ENCODE measurements around the gene ROR1. TPM values are rescaled to one million over a fixed set of nuclear protein-coding genes. Genes with fewer than 3 reads are reported as not detected.

Gene ROR1
- polyA plus RNA-seq, 6 donors from 2014 or later, result 0.36 to 6.2 (median 1.3) TPM

DNA sequence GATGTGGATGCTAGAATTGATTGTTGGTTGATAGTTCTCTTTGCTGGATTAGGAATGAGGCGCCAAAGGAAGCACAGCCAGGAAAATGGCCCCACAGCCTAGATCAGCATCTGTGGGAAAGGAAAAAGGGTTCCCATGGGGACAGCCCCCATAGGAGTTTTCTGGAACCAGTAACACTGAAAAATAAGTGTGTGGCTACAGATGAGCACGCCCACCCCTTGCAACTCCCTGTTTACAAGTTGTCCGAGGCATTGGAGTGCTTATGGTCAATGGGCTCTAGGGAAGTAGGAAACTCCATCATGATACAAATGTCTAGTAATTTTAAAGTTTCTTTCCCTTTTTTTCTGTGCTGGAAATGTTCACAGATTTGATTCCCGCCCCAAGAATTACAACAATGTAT is 405.8 kb downstream of the ROR1 start:
- H3K27ac Mint-ChIP-seq, result no peak overlapping the region
- no peak for DNase-seq
- no peaks in the 10 kb centered on the region for H3K27me3 Mint-ChIP-seq
- no peak overlapping the region for H3K4me3 Mint-ChIP-seq
- no peaks in the 10 kb centered on the region for H3K9me3 Mint-ChIP-seq
- ATAC-seq (ENCODE audit: low read depth in 2 of 2), result no peak
- no peaks in the 10 kb centered on the region for H3K36me3 Mint-ChIP-seq
- peaks cover 6 to 8% (median 7%) of the 10 kb centered on the region in 3 donors for H3K4me1 Mint-ChIP-seq

DNA sequence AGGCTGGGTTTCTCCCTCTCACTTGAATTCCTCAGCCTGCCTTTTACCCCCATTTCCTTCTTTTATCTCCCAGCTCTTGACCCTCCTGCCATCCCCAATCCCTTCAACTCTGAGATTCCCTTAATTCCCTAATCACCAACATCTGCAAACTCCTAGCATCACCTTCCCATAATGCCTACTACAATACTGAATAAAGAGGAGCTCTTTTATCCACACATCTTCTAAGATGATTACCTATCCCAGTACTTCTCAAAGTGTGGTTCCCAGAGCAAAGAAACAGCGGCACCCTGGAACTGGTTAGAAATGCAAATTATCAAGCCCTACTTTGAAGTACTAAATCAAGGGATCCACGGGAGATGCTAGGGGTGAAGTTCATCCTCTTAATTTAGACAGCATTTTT is 408.4 kb downstream of the ROR1 start:
- Mint-ChIP-seq H3K27ac (peak overlapping the region in 1 of 6 donors; percentile 13), H3K4me1 (peaks cover 6 to 8% (median 7%) of the 10 kb centered on the region in 3 donors), H3K36me3 (no peaks in the 10 kb centered on the region), H3K27me3 (no peaks in the 10 kb centered on the region), H3K4me3 (no peak overlapping the region), H3K9me3 (no peaks in the 10 kb centered on the region)
- ATAC-seq (ENCODE audit: low read depth in 2 of 2) (no peak), DNase-seq (no peak)

DNA sequence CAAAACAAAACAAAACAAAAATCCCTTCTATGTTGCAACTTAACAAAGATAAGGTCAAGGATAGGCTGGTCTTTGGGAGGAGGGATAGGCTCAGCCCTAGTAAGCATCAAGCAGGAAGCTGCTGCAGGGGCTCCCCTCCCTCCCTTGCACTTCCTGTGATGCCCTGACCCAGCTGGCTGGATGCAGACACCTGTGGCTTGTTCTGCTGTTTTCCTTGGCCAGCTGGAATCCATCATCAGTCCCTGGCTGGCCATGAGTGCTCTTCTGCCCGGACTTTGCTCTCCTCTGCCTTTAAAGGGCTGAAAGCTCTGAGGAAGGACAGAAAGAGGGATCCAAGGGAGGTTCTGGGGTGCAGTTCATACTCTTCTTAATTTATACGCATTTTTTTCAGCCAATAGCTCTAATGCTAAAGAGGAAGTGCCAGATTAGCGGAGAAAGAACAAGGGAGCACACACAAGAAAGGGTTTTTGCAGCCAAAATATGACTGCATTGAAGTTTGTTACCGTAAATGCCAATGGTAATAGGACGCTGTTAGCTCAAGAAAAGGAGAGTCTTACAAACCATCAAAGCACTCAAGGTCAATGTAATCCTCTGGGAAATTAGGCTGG is 409.7 kb downstream of the ROR1 start:
- Mint-ChIP-seq H3K27ac (peak overlapping the region in 2 of 6 donors; percentile 35 to 49), H3K4me1 (peaks cover 6 to 8% (median 7%) of the 10 kb centered on the region in 3 donors), H3K9me3 (no peaks in the 10 kb centered on the region), H3K27me3 (no peaks in the 10 kb centered on the region), H3K4me3 (peak overlapping the region in 5 of 8 donors; percentile 11 to 78 (median 48)), H3K36me3 (no peaks in the 10 kb centered on the region)
- DNase-seq, result no peak
- ATAC-seq (ENCODE audit: low read depth in 2 of 2), result peak; percentile 37 to 44

DNA sequence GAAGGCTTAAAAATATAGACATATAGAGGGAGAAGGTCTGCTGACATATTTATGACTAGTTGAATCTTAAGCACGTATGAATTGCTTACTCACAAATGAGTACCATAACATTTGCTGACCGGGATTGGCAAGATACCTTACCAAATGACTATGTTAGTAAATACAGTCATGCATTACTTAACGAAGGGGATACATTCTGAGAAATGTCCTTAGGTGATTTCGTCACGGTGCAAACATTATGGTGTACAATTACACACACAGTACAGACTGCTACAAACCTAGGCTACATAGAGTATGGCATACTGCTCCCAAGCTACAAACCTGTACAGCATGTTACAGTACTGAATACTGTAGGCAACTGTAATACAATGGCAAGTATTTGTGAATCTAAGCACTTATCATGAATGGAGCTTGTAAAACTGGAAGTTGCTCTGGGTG is 410.2 kb downstream of the ROR1 start:
- peak overlapping the region in 1 of 6 donors; percentile 49 for H3K27ac Mint-ChIP-seq
- H3K36me3 Mint-ChIP-seq, result no peaks in the 10 kb centered on the region
- DNase-seq, result no peak
- H3K27me3 Mint-ChIP-seq, result no peaks in the 10 kb centered on the region
- peak overlapping the region in 1 of 8 donors; percentile 59 for H3K4me3 Mint-ChIP-seq
- H3K9me3 Mint-ChIP-seq, result no peaks in the 10 kb centered on the region
- peaks cover 6 to 8% (median 7%) of the 10 kb centered on the region in 3 donors for H3K4me1 Mint-ChIP-seq
- ATAC-seq (ENCODE audit: low read depth in 2 of 2), result no peak

DNA sequence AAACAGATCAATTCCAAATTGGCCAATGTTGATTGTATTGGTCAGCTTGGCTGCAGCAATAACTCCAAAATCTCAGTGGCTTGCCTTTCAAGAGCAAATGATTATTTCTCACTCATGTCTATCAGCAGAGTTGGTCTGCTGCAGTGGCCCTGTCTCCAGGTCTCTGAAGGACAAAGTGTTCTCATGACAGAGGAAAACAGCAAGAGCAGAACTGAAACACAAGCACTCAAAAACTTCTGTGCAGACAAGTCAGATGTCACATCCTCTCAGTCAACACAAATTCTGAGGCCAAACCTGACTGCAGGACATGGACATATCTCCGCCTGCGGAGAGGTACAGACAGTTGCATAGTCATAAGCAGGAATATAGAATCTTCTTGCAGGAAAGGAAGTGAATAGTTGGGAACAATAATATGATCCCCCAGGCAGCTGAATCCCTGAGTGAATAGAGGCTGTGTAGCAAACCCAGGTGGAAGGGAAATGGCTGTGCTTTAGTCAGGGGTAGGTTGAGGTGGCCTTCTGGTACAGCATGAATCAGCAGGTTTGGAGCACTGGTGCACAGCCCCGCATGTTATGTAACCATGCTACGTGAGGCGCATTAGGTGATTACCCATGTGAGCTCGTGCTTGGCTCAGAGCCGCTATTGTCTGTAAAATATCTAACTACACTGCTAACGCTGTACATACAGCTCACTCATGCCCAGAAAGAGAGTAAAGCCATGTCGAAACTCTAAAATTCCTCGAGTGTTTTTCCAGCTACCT is 412.5 kb downstream of the ROR1 start:
- H3K9me3 Mint-ChIP-seq, result no peaks in the 10 kb centered on the region
- no peak overlapping the region for H3K4me3 Mint-ChIP-seq
- H3K36me3 Mint-ChIP-seq, result no peaks in the 10 kb centered on the region
- H3K27me3 Mint-ChIP-seq, result no peaks in the 10 kb centered on the region
- no peak for DNase-seq
- peaks cover 6 to 8% (median 7%) of the 10 kb centered on the region in 3 donors for H3K4me1 Mint-ChIP-seq
- ATAC-seq (ENCODE audit: low read depth in 2 of 2), result no peak
- no peak overlapping the region for H3K27ac Mint-ChIP-seq

DNA sequence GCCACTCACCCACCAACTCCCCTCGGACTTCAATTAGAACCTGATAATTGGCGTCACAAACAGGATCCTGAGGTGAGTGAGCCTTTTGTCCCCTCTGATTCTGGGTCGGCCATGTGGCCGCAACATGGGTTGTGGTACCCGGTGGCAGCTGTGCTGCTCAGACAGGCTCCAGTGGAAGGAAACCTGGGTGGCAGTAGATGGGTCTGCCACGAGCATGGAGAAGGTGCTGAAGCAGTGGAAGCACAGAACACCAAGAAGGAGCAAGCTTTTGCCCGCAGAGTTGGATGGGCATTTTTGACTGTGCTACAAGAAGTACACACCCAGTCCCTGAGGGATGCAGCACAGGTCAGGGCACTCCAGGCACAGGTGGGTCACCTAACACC is 413.1 kb downstream of the ROR1 start:
- ATAC-seq (ENCODE audit: low read depth in 2 of 2) (no peak), DNase-seq (no peak)
- Mint-ChIP-seq H3K4me3 (no peak overlapping the region), H3K9me3 (no peaks in the 10 kb centered on the region), H3K4me1 (peaks cover 6 to 8% (median 7%) of the 10 kb centered on the region in 3 donors), H3K27me3 (no peaks in the 10 kb centered on the region), H3K27ac (no peak overlapping the region), H3K36me3 (no peaks in the 10 kb centered on the region)

DNA sequence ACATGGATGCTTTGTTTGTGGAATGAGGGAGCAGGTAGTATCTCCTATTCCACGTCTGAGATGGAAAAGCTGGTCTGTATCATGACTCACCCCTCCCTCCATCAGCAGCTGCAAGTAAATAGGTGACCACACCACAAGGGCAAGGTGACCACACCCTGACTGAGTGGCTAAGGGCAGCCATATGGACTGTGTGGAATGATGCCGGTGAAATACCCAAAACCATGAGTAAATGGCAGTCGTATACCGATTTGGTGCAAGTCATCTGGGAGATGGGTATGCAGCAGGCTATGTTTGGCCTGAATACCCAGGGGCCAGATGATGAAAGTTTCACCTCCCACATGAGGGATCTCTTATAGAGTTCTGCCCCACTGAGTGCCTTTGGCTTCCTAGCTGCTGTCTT is 413.8 kb downstream of the ROR1 start:
- H3K4me1 Mint-ChIP-seq, result peaks cover 6 to 8% (median 7%) of the 10 kb centered on the region in 3 donors
- ATAC-seq (ENCODE audit: low read depth in 2 of 2) (no peak), DNase-seq (no peak)
- H3K4me3 Mint-ChIP-seq, result no peak overlapping the region
- H3K36me3 Mint-ChIP-seq, result no peaks in the 10 kb centered on the region
- no peaks in the 10 kb centered on the region for H3K27me3 Mint-ChIP-seq
- peaks cover 0 to 2% (median 0%) of the 10 kb centered on the region in 7 donors for H3K9me3 Mint-ChIP-seq
- no peak overlapping the region for H3K27ac Mint-ChIP-seq

DNA sequence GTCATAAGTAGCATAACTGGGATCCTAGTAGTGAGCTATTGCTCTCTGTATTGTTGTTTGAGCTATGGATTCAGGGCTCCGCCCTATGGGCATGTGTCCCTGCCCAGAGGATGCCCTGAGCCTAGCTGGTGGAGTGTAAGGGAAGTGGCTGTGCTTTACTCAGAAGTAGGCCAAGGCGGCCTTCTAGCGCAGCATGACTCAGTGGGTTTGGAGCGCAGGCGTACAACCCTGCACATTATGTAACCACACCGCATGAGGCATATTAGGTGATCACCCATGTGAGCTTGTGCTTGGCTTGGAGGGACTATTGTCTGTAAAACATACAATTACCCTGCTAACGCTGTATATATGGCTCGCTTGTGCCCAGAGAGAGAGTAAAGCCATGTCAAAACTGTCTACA is 418.5 kb downstream of the ROR1 start:
- Mint-ChIP-seq H3K27me3 (no peaks in the 10 kb centered on the region), H3K9me3 (peaks cover 0 to 2% (median 0%) of the 10 kb centered on the region in 7 donors), H3K27ac (no peak overlapping the region), H3K36me3 (no peaks in the 10 kb centered on the region), H3K4me1 (no peaks in the 10 kb centered on the region), H3K4me3 (no peak overlapping the region)
- DNase-seq (no peak), ATAC-seq (ENCODE audit: low read depth in 2 of 2) (no peak)

DNA sequence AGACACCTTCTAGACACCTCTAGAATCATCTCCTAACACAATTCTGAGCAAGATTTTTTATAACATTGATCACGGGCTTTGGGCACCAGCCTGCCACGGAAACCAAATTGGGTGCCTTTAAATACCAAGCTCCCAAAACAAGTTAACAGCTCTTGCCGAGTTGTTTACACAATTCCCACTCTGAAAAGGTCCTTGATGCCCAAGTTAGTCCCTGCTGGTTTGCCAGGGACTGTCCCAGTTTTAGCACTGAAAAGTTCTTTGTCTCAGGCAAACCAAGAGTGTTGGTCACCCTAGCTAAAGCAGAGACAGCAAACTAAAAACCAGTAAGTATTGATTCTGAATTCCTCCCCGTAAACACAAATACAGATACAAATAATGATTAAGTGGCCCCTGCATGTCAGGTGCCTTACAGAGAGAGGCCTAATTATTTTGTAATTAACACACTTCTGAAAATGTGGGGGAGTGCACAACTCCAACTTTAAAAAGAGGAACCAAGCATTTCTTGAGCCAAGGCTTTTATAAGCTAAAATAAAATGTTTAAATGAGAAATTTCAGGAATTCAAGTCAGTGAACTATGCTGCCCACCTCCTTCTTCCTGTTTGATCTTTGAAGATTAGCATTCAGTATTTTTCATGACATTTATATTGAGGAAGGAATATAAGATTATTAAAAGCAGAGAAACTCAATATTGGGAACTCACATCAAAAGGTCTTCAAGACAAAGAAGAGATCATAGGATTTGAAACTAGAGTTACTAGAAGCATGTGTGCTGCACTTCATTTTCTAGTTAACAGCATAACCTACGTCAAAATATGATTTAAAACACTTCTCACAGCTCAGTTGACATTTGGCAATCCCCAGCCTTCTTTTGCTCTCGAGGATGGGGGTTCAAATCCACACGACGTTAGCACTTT is 420.6 kb downstream of the ROR1 start:
- no peaks in the 10 kb centered on the region for H3K27me3 Mint-ChIP-seq
- H3K27ac Mint-ChIP-seq, result no peak overlapping the region

DNA sequence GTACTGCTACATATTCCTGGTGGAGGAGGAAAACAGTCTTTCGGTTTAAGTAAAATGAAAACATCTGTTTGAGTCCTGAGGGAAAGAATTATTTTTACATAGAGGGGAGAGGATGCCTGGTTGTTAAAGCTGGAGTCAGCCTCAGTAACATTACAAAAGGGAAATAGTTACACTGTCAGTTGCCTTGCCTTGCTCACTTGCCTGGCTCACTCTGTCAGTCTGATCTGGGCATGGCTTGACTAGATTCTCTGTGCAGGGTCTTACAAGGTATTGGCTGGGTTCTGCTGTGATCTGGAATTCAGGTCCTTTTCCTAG is 421.2 kb downstream of the ROR1 start:
- Mint-ChIP-seq H3K9me3 (peaks cover 0 to 2% (median 0%) of the 10 kb centered on the region in 7 donors), H3K4me1 (no peaks in the 10 kb centered on the region), H3K27me3 (no peaks in the 10 kb centered on the region), H3K36me3 (no peaks in the 10 kb centered on the region), H3K4me3 (no peak overlapping the region), H3K27ac (no peak overlapping the region)
- ATAC-seq (ENCODE audit: low read depth in 2 of 2), result no peak
- DNase-seq, result no peak

More for the DNA sequence above, 420.6 kb downstream of the ROR1 start:
- Mint-ChIP-seq H3K36me3 (no peaks in the 10 kb centered on the region), H3K4me1 (no peaks in the 10 kb centered on the region), H3K9me3 (peaks cover 0 to 2% (median 0%) of the 10 kb centered on the region in 7 donors), H3K4me3 (no peak overlapping the region)
- ATAC-seq (ENCODE audit: low read depth in 2 of 2) (no peak), DNase-seq (no peak)

DNA sequence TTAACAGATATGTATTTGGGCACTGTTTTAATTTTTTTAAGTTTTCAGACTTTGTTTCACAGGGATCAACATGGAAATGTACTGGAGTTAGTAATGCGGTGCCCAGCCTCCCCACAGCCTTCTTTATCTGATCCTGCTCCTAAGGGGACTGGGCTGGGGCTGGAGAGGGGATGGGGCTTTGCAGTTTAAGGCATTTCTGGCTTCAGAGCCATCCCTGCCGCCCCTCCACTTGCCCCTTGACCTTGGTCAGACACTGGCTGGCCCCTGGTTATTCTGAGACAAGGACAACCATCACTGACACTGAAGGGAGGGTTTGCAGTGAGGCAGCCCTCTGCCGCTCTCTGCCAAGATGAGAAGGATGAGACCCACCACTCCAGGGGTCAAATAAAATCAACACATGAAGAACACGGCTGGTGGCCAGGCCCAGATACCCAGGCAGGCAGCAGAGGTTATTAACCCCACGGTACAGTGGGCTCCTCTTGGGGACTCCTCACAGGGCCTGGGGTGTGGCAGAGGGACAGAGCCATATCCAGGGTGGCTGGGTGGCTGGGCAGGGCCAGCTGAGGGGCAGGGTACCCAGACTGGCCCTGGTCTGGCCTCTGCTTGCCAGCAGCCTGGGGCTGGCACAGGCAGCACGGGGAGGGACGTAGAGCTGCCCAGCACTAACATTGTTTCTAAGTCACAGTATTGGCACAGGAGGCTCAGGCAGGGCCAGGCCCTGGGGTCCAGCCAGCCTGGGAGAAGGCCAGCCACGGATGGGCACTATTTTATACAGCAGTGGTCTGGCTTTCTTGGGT is 422.5 kb downstream of the ROR1 start:
- Mint-ChIP-seq H3K27me3 (no peaks in the 10 kb centered on the region), H3K9me3 (peaks cover 0 to 2% (median 0%) of the 10 kb centered on the region in 7 donors), H3K36me3 (no peaks in the 10 kb centered on the region), H3K27ac (no peak overlapping the region), H3K4me1 (no peaks in the 10 kb centered on the region), H3K4me3 (no peak overlapping the region)
- ATAC-seq (ENCODE audit: low read depth in 2 of 2) (no peak), DNase-seq (no peak)

DNA sequence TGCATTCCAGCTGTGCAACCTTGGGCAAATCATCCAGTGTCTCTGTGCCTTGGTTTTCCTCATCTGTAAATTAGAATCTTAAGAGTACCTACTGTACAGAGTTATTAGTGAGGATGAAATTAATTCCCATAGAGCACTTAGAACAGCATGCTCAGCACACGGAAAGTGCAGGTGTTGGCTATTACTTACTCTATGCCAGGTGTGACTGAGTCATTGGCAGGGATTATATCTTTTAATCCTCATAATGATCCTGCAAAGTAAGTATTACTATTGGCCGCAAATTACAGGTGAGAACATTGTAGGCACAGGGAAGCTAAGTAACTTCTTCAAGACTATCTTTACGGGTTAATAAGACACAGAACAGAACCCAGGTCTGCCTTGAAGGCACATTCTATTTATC is 423.3 kb downstream of the ROR1 start:
- Mint-ChIP-seq H3K27me3 (peaks cover 0 to under 1% (median 0%) of the 10 kb centered on the region in 3 donors), H3K36me3 (no peaks in the 10 kb centered on the region), H3K27ac (no peak overlapping the region), H3K4me1 (no peaks in the 10 kb centered on the region), H3K4me3 (no peak overlapping the region), H3K9me3 (peaks cover 0 to 2% (median 0%) of the 10 kb centered on the region in 7 donors)
- no peak for ATAC-seq (ENCODE audit: low read depth in 2 of 2)
- no peak for DNase-seq

DNA sequence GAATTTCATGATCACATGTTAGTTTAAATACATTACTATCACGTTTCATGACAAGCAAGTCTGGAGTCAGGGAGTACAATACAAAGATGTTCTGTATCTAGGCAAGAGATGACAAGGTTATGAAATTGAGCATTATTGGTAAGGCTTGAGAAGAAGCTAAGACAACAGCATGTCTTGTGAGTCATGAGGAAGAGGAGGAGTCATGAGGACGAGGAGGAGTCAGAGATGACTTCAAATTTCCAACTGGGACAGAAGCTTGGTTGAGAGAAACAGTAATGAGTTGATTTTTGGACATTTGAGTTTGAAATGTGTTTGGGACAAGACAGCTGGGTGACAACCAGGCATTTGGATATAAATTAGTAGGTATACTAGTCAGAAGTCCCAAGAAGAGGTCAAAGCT is 425.3 kb downstream of the ROR1 start:
- H3K4me1 Mint-ChIP-seq, result no peaks in the 10 kb centered on the region
- ATAC-seq (ENCODE audit: low read depth in 2 of 2) (no peak), DNase-seq (no peak)
- H3K27me3 Mint-ChIP-seq, result peaks cover 6 to 14% (median 11%) of the 10 kb centered on the region in 3 donors
- no peaks in the 10 kb centered on the region for H3K36me3 Mint-ChIP-seq
- H3K4me3 Mint-ChIP-seq, result no peak overlapping the region
- no peak overlapping the region for H3K27ac Mint-ChIP-seq
- H3K9me3 Mint-ChIP-seq, result peaks cover 0 to 4% (median 0%) of the 10 kb centered on the region in 7 donors
